NCI-H82 treated with DMSO at 0.1 percent for 48 hours (cell line): ENCODE results near the gene CDC73.
"Not testable (repeated sequence)": the region's sequence is repeated elsewhere in the genome, so short reads cannot be mapped to it uniquely, and the experiment has no call there.

Experiments used
- DNase-seq: peaks from one replicate; lab custom pipeline; 2025; ENCODE audit not compliant: unreplicated experiment; lab: John Stamatoyannopoulos, UW

Gene CDC73

DNA sequence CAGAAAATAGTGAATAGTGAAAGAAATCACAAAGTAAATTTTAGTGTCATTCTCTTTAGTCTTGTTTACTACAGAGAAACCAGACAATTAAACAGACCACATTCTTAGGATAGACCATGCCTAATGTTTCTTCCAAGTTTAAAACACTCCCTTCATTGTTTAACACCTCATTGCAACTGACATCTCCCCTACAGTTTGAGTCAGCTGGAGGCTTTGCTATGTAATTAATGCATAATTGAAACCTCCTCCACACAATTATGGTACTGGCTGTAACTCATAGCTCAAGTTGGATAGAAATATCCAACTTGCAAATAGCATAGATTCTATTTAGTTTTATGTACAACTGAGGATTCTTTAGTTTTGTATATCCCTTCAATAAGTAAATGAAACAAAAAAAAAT lies 99.8 kb downstream of the CDC73 start:
- DNase-seq = no peak

DNA sequence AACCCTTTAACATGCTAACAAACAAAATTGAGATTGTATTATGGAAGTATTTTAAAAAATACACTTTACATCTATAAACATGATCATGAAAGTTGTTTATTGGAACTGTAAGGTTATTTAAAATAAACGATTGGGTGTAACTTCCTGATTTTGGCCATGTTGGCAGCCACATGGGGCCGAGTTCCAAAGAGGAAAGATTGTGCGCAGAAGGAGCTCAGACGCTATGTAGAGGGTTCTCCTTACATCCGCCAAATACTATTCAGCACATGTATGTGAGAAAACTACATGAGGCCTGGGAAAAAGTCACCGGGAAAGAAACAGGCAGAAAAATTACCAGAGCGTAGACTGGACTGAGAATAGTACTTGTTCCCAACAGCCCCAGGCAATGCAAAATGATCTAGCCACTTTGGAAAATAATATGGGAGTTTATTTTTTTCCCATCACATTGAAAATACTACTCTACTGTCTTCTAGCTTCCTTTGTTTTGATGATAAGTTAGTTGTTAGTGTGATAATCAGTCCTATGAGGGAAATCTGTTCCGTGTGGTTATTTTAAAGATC lies 100.3 kb downstream of the CDC73 start:
- DNase-seq = no peak

DNA sequence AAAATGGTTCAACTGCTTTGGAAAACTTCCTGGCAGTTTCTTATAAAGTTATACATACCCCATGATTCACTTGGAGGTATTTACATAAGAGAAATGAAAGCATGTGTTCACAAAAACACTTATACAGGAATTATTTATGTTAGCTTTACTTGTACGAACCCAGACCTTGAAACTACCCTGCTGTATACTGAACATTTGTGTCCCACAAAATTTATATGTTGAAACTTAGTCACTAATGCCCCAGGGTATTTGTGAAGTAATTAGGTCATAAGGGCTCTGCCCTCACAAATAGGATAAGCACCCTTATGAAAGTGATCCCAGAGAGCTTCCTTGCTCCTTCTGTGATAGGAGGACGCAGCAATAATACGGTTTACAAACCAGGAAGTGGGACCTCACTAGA lies 107.3 kb downstream of the CDC73 start:
- DNase-seq = peak; percentile 15

DNA sequence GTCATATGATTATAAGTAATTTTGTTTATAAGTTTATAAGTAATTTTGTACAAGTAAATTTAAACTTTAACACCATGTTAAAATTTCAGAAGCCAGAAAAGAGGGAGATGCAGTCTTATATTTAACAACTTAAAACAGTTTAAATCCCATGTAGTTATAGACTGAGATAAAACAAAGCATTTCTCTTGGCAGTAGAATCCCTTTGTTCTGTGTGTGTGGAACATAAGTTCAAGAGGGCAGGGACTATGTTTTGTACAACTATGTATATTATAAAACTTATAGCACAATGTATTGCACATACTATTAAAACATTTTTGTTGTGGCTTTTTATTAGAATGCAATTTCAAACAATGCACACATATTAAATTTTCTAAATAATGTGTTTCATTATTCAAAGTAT lies 109.3 kb downstream of the CDC73 start:
- DNase-seq = not testable (repeated sequence)

DNA sequence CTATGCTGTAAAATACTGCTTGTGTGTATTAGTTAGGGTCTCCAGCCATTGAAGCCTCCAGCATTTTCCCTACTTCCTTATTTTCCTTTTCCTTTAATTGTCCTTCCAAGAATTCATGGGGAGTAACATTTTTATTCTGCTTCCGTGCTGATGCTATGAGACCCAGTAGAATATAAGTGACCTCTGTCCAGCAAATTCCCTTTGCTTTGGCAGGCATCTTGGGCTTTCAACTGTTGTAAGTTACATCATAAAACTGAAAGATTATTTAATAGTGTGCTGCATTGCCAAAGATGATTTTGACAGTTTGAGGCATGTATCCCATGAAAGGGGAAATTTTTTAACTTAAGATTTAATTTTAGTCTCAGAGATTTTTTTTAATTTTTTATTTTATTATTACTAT lies 112.7 kb downstream of the CDC73 start:
- DNase-seq = no peak

DNA sequence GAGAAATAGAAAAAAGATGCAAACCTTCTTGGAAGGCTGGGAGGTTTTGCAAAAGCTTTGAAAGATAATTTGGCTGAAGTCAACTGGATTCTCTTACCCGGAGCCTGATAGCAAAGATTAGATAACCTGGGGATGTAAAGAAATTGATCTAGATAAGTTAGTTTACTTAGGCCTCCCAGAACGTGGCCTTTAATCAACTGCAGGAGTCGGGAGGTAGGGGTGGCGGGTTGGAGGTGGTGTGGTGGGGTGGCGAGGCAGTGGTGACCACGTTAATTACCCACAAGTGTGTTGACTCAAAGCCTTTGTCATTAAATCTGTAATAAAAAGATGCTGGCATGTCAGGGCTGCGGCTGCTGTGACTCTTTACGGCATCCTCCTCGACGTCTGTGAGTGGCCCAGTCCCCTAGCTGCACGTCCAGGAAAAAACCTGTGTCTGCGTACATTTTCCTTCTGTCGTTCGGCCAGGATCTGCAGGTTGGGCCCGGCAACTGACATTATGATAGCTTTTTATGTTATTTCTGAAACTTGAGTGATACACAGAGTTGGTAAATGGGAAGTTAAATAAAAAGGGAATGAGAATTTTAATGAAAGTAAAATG lies 115.6 kb downstream of the CDC73 start:
- no peak for DNase-seq

DNA sequence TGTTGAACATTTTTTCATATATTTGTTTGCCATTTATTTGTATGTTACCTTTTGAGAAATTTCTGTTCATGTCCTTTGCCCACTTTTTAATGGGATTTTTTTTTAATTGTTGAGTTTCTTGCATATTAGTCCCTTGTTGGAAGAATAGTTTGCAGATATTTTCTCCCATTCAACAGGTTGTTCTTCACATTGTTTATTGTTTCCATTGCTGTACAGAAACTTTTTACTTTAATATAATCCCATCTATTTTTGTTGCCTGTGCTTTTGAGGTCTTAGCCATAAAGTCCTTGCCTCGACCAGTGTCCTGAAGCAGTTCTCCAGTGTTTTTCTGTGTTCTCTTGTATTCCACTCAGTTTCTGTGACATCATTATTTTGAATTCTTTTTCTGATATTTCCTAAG lies 118.8 kb downstream of the CDC73 start:
- no peak for DNase-seq

DNA sequence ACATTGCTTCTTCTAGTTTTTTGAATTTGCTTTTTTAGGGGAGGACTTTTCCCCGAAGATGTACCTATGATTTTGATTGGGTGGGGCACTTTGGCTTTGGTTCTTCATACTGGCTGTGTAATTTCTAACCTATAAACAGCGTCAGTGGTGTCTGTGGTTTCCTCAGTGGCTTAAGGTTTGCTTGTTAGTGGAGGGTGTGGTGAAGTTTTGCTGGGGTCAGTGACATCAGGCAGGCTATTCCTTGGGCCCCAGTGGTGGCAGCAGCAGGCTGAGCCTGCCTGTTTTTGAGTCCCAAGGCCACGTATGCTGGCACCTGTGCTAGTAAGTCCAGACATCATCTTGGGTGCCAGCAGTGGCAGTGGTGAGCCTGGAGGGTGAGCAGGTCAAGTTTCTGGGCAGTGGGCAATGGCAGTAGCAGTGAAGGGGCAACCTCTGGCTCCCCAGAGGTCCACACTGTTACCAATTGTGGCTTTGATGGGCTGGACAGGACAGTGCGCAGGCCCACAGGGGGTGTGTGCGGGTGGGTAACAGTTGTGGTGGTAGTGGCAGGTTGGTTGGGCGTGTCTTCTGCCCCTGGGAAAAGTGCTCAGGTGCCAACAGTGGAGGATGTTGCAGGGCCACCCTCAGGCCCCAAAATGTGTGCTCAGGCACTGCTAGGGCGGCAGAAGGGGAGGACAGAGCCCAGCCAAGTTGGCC lies 119.4 kb downstream of the CDC73 start:
- DNase-seq = no peak

DNA sequence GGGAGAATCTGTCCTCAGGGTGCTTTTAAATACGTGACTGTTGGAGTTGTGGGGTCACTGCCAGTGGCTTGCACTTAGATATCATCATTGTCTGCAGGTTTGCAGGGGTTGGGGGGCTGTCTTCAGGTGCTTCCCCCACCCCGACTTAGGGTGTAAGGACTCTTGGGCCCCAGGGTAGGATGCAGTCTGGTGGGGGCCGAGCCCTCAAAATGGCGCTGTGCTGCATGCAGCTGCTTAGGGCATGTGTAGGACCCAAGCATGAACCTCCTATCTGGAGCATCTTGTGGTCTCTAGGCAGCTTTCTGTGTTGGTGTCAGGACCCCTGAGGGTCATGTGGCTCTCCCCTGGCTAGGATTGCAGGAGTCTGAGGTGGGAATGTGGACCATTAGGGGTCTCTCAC lies 120.2 kb downstream of the CDC73 start:
- DNase-seq = no peak

DNA sequence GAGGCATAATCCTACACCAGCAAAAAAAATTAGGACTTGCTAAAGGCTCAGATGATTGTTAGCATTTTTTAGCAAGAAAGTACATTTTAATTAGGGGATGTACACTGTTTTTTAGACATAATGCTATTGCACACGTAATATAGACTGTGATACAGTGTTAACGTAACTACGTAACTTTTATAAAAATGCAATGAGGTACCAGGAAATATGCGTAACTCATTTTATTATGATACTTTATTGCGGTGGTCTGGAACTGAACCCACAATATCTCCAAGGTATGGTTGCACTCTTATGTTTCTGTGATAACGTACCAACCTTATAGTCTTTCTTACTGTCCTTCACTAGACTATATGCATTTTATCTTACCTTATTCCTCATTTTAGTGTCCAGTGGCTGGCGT lies 127.4 kb downstream of the CDC73 start:
- no peak for DNase-seq

DNA sequence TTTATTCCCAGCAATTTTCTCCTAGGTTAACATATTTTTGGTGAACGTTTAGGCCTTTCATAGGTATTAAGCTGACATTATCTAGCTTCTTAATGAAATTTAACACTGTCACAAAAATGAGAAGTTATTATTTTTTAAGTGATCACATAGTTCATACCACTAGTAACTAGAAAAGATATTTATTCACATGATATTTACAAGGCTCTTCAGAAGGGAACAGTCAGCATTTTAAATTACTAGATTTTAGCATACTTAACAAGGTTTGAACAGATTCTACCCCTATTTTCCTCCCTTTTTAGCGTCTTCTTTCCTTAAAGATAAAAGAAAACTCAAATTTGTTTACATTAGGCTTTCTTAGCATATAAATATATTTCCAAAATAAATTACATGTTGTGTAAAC lies 130.1 kb downstream of the CDC73 start:
- no peak for DNase-seq

DNA sequence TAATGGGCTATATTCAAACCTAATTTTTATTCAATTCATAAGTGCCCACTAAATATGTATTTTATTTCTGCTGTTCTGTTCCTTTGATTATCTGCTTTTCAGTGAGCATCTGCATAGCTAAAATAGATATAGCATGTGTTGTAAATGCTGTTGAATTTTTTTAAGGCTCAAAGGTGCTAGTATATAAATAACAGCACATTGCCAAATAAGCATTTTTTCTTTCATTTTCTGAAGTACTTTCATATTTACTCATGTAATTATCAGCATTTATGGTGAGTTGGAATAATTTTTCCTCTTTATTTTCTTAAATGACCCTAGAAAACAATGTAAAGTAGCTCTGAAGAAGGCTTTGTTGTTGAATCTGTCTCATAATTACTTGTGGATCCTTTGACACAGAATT lies 134.2 kb downstream of the CDC73 start:
- DNase-seq = no peak

DNA sequence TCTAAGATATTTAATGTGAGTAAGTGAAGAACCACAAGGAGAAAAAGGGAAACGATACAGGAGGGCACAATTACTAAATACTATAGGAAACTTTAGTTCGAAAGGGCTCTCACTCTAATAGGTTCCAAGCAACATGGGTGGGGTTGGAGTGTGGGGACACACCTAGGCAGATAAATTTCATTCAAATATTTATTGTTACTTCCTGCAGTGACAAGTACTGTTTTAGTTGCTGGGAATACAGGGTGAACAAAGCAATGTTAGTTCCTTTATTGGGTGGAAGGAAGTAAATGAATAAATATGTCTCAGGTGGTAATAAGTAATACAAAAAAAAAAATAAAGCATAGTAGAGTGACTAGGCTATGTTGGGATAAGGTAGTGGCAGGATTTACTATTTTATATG lies 137.8 kb downstream of the CDC73 start:
- DNase-seq = no peak

DNA sequence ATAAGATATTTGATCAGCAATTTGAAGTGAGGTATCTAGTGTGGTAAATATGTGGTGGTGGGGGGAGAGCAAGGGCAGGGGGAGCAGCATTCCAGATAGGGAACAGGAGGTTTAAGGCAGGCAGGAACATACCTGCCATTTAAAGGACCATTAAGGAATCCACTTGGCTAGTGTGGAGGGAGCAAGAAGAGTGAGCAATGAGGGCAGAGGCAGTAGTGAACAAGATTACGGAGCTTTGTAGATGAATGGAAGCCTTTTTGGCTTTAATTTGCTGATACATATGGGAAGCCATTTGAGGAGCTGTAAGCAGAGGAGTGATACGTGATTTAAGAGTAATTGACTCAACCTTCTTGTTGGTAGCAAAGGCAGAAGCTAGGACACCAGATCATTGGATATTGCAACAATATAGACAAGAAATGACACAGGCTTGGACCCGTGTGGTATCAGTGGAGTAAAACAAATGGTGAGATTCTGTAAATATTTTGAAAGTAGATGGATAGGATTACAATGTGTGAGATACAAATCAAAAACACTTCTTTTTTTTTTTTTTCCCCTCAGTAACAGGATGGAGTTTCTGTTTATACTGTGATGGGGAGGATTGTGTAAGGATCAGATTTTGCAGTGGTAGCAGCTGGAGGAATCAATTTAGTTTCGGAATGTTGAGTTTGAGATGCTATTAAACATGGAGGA lies 138.4 kb downstream of the CDC73 start:
- no peak for DNase-seq

DNA sequence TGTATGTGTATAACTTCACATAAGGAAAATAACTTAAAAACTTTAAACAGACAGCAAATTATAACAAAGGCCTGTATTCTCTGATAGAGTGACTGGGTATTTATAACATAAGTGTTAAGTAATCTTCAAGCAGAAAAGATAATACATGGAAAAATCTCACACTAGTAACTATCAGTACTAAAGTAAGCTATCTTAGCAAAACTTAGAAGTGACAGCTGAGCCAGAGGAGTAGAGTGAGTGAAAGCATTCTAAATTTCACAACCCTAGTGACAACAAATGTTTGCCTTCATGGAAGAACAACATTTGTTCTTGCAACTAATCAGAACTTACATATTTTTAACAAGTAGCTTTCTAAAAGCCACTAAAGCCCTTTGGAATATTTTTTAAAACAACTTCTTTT lies 139.1 kb downstream of the CDC73 start:
- DNase-seq = no peak

DNA sequence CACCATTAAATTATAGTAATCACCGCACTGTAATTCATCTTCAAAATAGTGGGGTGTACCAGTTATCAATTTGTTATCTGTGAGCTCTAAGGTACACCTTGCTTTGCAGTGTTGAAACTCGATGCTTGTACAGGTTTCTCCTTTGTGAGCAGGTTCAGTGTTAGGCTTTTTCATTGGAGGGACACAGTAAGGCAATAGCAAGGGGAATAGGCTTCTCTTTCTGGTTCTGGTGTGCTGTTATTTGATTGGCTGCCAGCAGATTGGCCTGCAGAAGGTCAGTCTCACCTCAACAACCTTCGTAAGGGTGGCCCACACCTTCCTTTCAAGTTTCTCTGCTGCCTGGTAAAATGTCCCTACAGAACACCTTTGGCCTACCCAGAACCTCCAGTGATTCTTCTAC lies 140.8 kb downstream of the CDC73 start:
- DNase-seq = no peak

DNA sequence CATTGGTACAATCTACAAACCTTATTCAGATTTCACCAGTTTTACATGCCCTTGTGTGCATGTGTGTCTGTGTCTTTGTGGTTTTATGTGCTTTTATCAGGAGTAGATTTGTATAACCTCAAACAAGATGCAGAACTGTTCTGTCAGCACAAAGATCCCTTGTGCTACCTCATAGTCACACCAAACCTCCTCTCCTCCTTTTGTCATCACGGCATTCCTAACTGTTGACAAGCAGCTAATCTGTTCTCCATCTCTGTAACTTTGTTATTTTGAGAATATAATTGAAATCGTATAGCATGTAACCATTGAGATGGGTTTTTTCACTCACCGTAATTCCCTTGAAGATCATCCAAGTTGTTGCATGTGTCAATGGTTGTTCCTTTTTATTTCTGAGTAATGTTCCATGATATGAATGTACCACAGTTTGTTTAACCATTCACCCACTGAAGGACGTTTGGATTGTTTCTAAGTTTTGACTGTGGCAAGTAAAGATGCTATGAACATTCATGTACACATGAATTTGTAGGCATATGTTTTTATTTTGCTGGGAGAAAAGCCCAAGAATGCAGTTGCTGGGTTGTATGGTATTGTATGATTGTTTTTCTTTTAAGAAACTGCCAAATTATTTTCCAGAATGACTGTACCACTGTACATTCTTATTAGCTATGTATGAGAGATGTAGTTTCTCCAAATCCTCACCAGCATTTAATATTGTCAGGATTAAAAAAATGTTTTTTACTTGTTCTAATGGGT lies 142.7 kb downstream of the CDC73 start:
- no peak for DNase-seq

DNA sequence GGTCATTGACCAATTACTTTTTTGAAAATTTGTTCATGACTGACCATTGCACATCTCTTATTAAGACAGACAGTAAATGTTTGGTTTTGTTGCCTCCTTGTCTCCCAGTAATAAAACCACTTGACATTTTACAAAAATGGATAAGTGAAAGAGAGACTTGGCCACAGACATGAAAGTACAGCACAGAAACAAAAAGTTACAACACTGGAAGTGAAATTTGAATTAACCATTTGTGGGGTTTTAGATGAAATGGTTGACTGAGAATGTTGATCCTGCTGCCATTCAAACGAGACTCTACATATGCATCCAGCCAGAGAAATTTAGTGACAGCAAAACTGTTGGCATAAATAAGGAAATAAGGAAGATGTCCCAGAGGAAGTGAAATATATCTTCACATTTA lies 143.9 kb downstream of the CDC73 start:
- no peak for DNase-seq

DNA sequence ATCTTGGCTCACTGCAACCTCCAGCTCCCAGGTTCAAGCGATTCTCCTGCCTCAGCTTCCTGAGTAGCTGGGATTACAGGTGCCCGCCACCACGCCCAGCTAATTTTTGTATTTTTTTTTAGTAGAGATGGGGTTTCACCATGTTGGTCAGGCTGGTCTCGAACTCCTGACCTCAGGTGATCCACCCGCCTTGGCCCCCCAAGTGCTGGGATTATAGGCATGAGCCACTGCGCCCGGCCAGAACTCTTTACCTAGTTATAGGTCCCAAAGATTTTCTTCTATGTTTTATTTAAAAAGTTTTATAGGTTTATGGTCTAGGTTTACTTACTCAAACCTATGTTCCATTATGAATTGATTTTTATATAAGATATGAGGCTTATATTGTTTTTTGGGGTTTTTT lies 145.0 kb downstream of the CDC73 start:
- not testable (repeated sequence) for DNase-seq

DNA sequence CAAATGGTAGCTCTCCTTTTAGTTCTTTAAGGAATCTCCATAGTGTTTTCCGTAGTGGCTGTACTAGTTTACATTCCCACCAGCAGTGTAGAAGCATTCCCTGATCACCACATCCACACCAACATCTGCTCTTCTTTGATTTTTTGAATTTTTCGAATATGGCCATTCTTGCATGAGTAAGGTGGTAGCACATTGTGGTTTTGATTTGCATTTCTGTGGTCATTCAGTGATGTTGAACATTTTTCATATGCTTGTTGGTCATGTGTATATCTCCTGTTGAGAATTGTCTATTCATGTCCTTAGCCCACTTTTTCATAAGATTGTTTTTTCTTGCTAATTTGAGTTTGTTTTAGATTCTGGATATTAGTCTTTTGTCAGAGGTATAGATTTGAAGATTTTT lies 149.2 kb downstream of the CDC73 start:
- DNase-seq = no peak

DNA sequence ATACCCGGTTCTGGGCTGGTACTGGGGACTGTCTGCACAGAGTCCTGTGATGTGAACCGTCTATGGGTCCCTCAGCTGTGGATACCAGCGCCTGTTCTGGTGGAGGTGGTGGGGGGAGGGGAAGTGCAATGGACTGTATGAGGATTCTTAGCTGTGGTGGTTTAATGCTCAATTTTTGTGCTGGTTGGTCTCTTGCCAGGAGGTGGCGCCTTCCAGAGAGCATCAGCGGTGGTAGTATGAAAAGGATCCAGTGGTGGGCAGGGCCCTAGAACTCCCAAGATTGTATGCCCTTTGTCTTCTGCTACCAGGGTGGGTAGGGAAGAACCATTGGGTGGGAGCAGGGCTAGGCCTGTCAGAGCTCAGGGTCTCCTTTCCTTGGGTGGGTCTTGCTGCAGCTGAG lies 153.9 kb downstream of the CDC73 start:
- DNase-seq = no peak

DNA sequence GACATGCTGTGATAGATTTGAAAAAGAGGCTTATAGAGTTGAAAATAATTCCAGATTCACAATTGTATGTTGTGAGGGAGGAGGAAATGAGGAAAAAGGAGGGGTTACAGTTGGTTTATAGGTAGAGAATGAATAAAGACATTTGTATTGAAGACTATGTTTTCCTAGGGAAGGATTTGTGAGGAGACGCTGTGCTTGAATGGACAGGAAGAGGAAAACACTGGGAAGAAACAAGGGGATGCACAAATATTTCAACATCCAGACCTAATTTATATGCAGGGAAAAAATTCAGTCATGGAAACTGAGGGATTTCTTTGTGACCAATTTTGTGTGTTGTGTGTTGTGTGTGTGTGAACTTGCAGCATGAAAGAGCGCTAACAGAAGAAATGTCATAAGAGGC lies 157.1 kb downstream of the CDC73 start:
- DNase-seq = no peak
